Skeletal muscle satellite cell (primary cell): ENCODE measurements around the gene BTF3.
"Not testable (repeated sequence)": the region's sequence is repeated elsewhere in the genome, so short reads cannot be mapped to it uniquely, and the experiment has no call there.

Experiments
- H3K27me3 ChIP-seq: 2 replicates; pipeline ENCODE4 v1.7.0; 2013; ENCODE audit warnings: low read length; ENCODE audit not compliant: control insufficient read depth, insufficient read depth
- H3K36me3 ChIP-seq: 2 replicates; pipeline ENCODE4 v1.7.0; 2013; ENCODE audit warnings: mild to moderate bottlenecking, control low read depth, low read length; ENCODE audit not compliant: insufficient read depth
- H3K4me1 ChIP-seq: 2 replicates; pipeline ENCODE4 v1.7.0; 2013; ENCODE audit warnings: low read length; ENCODE audit not compliant: control insufficient read depth, insufficient read depth
- H3K4me2 ChIP-seq: 2 replicates; pipeline ENCODE4 v1.7.0; 2013; ENCODE audit warnings: mild to moderate bottlenecking, low read length
- H3K4me3 ChIP-seq: 2 replicates; pipeline ENCODE4 v1.7.0; 2013; ENCODE audit warnings: low read length
- H3K9ac ChIP-seq: 2 replicates; pipeline ENCODE4 v1.7.0; 2013; ENCODE audit warnings: mild to moderate bottlenecking, low read depth, low read length, moderate library complexity
- H3K9me3 ChIP-seq: replicated peaks from 2 replicates; pipeline ENCODE4 v1.7.0; 2013; ENCODE audit warnings: mild to moderate bottlenecking, control low read depth, low read length

Gene BTF3

GRCh38 chr5:73501406-73501805 is 3.2 kb downstream of the BTF3 start:
- H3K9me3 ChIP-seq, result no peaks in the 10 kb centered on the region
- peaks cover 23% of the 10 kb centered on the region for H3K4me1 ChIP-seq
- no peak overlapping the region for H3K4me2 ChIP-seq
- H3K4me3 ChIP-seq, result no peak overlapping the region
- no peaks in the 10 kb centered on the region for H3K27me3 ChIP-seq
- H3K9ac ChIP-seq, result no peak overlapping the region
- peaks cover 63% of the 10 kb centered on the region for H3K36me3 ChIP-seq

- H3K36me3 ChIP-seq, result peaks cover 52% of the 10 kb centered on the region
- no peaks in the 10 kb centered on the region for H3K9me3 ChIP-seq
- no peak overlapping the region for H3K9ac ChIP-seq
- H3K27me3 ChIP-seq, result no peaks in the 10 kb centered on the region
- H3K4me3 ChIP-seq, result no peak overlapping the region
- H3K4me2 ChIP-seq, result no peak overlapping the region
- no peaks in the 10 kb centered on the region for H3K4me1 ChIP-seq
Measured at GRCh38 chr5:73506459-73506955, 8.3 kb downstream of the BTF3 start.

- Histone ChIP-seq H3K4me2 (no peak overlapping the region), H3K9ac (no peak overlapping the region), H3K27me3 (no peaks in the 10 kb centered on the region), H3K9me3 (no peaks in the 10 kb centered on the region), H3K4me3 (no peak overlapping the region), H3K4me1 (no peaks in the 10 kb centered on the region), H3K36me3 (peaks cover 50% of the 10 kb centered on the region)
Measured at GRCh38 chr5:73507062-73507461, 8.8 kb downstream of the BTF3 start.

GRCh38 chr5:73508521-73508920 is 10.3 kb downstream of the BTF3 start:
- H3K9ac ChIP-seq, H3K27me3 ChIP-seq, H3K4me2 ChIP-seq, H3K9me3 ChIP-seq, H3K4me1 ChIP-seq, H3K4me3 ChIP-seq: not testable (repeated sequence)
- peaks cover 36% of the 10 kb centered on the region for H3K36me3 ChIP-seq

GRCh38 chr5:73513996-73514395 is 15.8 kb downstream of the BTF3 start:
- no peaks in the 10 kb centered on the region for H3K9me3 ChIP-seq
- no peak overlapping the region for H3K4me3 ChIP-seq
- H3K27me3 ChIP-seq, result no peaks in the 10 kb centered on the region
- no peaks in the 10 kb centered on the region for H3K4me1 ChIP-seq
- no peak overlapping the region for H3K4me2 ChIP-seq
- H3K36me3 ChIP-seq, result no peaks in the 10 kb centered on the region
- no peak overlapping the region for H3K9ac ChIP-seq

GRCh38 chr5:73514418-73514817 is 16.2 kb downstream of the BTF3 start:
- Histone ChIP-seq H3K4me1 (no peaks in the 10 kb centered on the region), H3K4me2 (no peak overlapping the region), H3K36me3 (no peaks in the 10 kb centered on the region), H3K9ac (no peak overlapping the region), H3K9me3 (no peaks in the 10 kb centered on the region), H3K27me3 (no peaks in the 10 kb centered on the region), H3K4me3 (no peak overlapping the region)

- Histone ChIP-seq H3K9ac (no peak overlapping the region), H3K9me3 (no peaks in the 10 kb centered on the region), H3K4me3 (no peak overlapping the region), H3K36me3 (no peaks in the 10 kb centered on the region), H3K27me3 (no peaks in the 10 kb centered on the region), H3K4me2 (no peak overlapping the region), H3K4me1 (no peaks in the 10 kb centered on the region)
Measured at GRCh38 chr5:73515232-73515631, 17.0 kb downstream of the BTF3 start.

- no peak overlapping the region for H3K4me3 ChIP-seq
- H3K4me2 ChIP-seq, result peak overlapping the region; percentile 37
- H3K4me1 ChIP-seq, result no peaks in the 10 kb centered on the region
- no peak overlapping the region for H3K9ac ChIP-seq
- no peaks in the 10 kb centered on the region for H3K27me3 ChIP-seq
- H3K36me3 ChIP-seq, result no peaks in the 10 kb centered on the region
- no peaks in the 10 kb centered on the region for H3K9me3 ChIP-seq
Measured at GRCh38 chr5:73519531-73520283, 21.5 kb downstream of the BTF3 start.

GRCh38 chr5:73522989-73523388 is 24.7 kb downstream of the BTF3 start:
- H3K36me3 ChIP-seq, result no peaks in the 10 kb centered on the region
- no peaks in the 10 kb centered on the region for H3K4me1 ChIP-seq
- no peak overlapping the region for H3K4me3 ChIP-seq
- no peak overlapping the region for H3K4me2 ChIP-seq
- H3K9me3 ChIP-seq, result no peaks in the 10 kb centered on the region
- peaks cover 3% of the 10 kb centered on the region for H3K27me3 ChIP-seq
- H3K9ac ChIP-seq, result no peak overlapping the region

GRCh38 chr5:73523861-73524260 is 25.6 kb downstream of the BTF3 start:
- Histone ChIP-seq H3K36me3 (no peaks in the 10 kb centered on the region), H3K4me3 (no peak overlapping the region), H3K27me3 (peaks cover 6% of the 10 kb centered on the region), H3K4me2 (no peak overlapping the region), H3K4me1 (no peaks in the 10 kb centered on the region), H3K9me3 (no peaks in the 10 kb centered on the region), H3K9ac (no peak overlapping the region)

GRCh38 chr5:73525606-73526203 is 27.5 kb downstream of the BTF3 start:
- Histone ChIP-seq H3K4me2 (no peak overlapping the region), H3K9me3 (no peaks in the 10 kb centered on the region), H3K4me3 (no peak overlapping the region), H3K9ac (no peak overlapping the region), H3K36me3 (no peaks in the 10 kb centered on the region), H3K27me3 (peaks cover 15% of the 10 kb centered on the region), H3K4me1 (no peaks in the 10 kb centered on the region)

GRCh38 chr5:73528248-73528647 is 30.0 kb downstream of the BTF3 start:
- no peak overlapping the region for H3K4me2 ChIP-seq
- no peaks in the 10 kb centered on the region for H3K36me3 ChIP-seq
- H3K9ac ChIP-seq, result no peak overlapping the region
- H3K4me1 ChIP-seq, result peaks cover 4% of the 10 kb centered on the region
- no peaks in the 10 kb centered on the region for H3K9me3 ChIP-seq
- peaks cover 32% of the 10 kb centered on the region for H3K27me3 ChIP-seq
- H3K4me3 ChIP-seq, result no peak overlapping the region
